ENCODE measurements around the gene ELOVL5.

ELOVL5 gene

DNA sequence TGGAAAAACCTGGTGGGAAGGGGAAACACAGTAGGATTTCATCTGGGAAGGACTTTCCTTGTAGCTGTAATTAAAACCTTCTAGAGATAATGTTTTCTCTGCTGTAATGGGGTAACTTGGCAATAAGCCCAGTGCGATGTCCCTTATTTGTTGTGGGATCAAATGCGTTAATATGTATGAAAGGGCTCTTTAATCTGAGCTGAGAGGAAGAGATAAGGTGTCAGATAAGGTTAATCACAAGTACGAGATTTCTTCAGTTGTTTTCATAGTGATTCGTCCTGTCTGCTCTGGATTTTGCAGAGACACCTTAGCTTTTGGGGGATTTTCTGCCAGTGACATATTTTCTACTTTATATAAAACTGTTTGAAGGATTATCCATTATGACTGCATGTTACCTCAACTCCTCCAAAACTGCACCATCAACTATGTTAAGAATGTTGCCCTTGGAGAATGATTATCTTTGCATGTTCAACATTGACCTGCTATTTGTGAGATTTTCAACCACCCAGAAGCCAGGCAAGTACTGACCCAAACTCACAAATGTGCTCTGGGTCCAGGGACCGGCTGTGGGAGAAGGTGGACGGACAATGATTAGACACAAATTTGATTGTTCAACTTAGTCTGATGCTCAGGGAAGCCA lies 21.2 kb upstream of the ELOVL5 start:
- Histone ChIP-seq H3K4me3 (ENCODE audit: insufficient read depth, low read length, poor library complexity, severe bottlenecking) (no peak overlapping the region), H4K20me1 (ENCODE audit: low read depth, low read length) (no peaks in the 10 kb centered on the region), H2AFZ (ENCODE audit: low read depth, low read length, severe bottlenecking) (no peak overlapping the region), H3K9me2 (replicated peaks; ENCODE audit: insufficient read depth, low read length) (no peaks in the 10 kb centered on the region), H3K27me3 (ENCODE audit: low read length) (no peaks in the 10 kb centered on the region), H3K27ac (ENCODE audit: low read depth, low read length) (no peak overlapping the region), H3K36me3 (ENCODE audit: low read length) (no peaks in the 10 kb centered on the region), H3F3A (ENCODE audit: insufficient read depth) (no peaks in the 10 kb centered on the region), H3K9me3 (ENCODE audit: insufficient read depth, low read length) (no peaks in the 10 kb centered on the region), H3K79me2 (ENCODE audit: insufficient read depth, low read length) (no peaks in the 10 kb centered on the region), H3K4me2 (ENCODE audit: low read depth, low read length, poor library complexity, severe bottlenecking) (no peak overlapping the region), H3K9ac (ENCODE audit: low read length) (no peak overlapping the region)
- TF ChIP-seq CTCF (IDR thresholded peaks at IDR 0.05; ENCODE audit: insufficient read depth, low read length, poor library complexity, severe bottlenecking): no peak
- TF ChIP-seq EZH2phosphoT487 (conservative IDR thresholded peaks at IDR 0.05; ENCODE audit: low read length): no peak

- Histone ChIP-seq H3K27ac (ENCODE audit: low read depth, low read length) (no peak overlapping the region), H3K27me3 (ENCODE audit: low read length) (no peaks in the 10 kb centered on the region), H3K9me3 (ENCODE audit: insufficient read depth, low read length) (no peaks in the 10 kb centered on the region), H3K36me3 (ENCODE audit: low read length) (no peaks in the 10 kb centered on the region), H3K4me2 (ENCODE audit: low read depth, low read length, poor library complexity, severe bottlenecking) (no peak overlapping the region), H3K9me2 (replicated peaks; ENCODE audit: insufficient read depth, low read length) (no peaks in the 10 kb centered on the region), H4K20me1 (ENCODE audit: low read depth, low read length) (no peaks in the 10 kb centered on the region), H2AFZ (ENCODE audit: low read depth, low read length, severe bottlenecking) (no peak overlapping the region), H3K79me2 (ENCODE audit: insufficient read depth, low read length) (no peaks in the 10 kb centered on the region), H3K9ac (ENCODE audit: low read length) (no peak overlapping the region), H3F3A (ENCODE audit: insufficient read depth) (no peaks in the 10 kb centered on the region), H3K4me3 (ENCODE audit: insufficient read depth, low read length, poor library complexity, severe bottlenecking) (no peak overlapping the region)
- no peak for TF ChIP-seq CTCF (IDR thresholded peaks at IDR 0.05; ENCODE audit: insufficient read depth, low read length, poor library complexity, severe bottlenecking)
- no peak for TF ChIP-seq EZH2phosphoT487 (conservative IDR thresholded peaks at IDR 0.05; ENCODE audit: low read length)
Measured at GRCh38 chr6:53369051-53369450, 20.3 kb upstream of the ELOVL5 start.

DNA sequence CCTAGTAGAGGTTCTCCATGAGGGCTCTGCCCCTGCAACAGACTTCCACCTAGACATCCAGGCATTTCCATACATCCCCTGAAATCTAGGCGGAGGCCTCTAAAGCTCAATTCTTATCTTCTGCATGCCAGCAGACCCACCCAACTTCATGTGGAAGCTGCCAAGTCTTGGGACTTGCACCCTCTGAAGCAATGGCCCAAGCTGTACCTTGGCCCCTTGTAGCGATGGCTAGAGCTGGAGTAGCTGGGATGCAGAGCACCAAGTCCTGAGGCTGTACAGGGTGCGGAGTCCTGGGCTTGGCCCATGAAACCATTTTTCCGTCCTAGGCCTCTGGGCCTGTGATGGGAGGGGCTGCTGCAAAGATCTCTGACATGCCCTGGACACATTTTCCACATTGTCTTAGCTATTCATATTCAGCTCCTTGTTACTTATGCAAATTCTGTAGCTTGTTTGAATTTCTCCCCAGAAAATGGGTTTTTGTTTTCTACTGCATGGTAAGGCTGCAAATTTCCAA lies 17.4 kb upstream of the ELOVL5 start:
- Histone ChIP-seq H3K4me2 (ENCODE audit: low read depth, low read length, poor library complexity, severe bottlenecking) (no peak overlapping the region), H3F3A (ENCODE audit: insufficient read depth) (no peaks in the 10 kb centered on the region), H3K79me2 (ENCODE audit: insufficient read depth, low read length) (no peaks in the 10 kb centered on the region), H4K20me1 (ENCODE audit: low read depth, low read length) (no peaks in the 10 kb centered on the region), H3K9me3 (ENCODE audit: insufficient read depth, low read length) (no peaks in the 10 kb centered on the region), H2AFZ (ENCODE audit: low read depth, low read length, severe bottlenecking) (no peak overlapping the region), H3K27ac (ENCODE audit: low read depth, low read length) (no peak overlapping the region), H3K4me3 (ENCODE audit: insufficient read depth, low read length, poor library complexity, severe bottlenecking) (no peak overlapping the region), H3K36me3 (ENCODE audit: low read length) (no peaks in the 10 kb centered on the region), H3K9ac (ENCODE audit: low read length) (no peak overlapping the region), H3K9me2 (replicated peaks; ENCODE audit: insufficient read depth, low read length) (no peaks in the 10 kb centered on the region), H3K27me3 (ENCODE audit: low read length) (no peaks in the 10 kb centered on the region)
- TF ChIP-seq EZH2phosphoT487 (conservative IDR thresholded peaks at IDR 0.05; ENCODE audit: low read length): no peak
- TF ChIP-seq CTCF (IDR thresholded peaks at IDR 0.05; ENCODE audit: insufficient read depth, low read length, poor library complexity, severe bottlenecking): no peak

Measured in SU-DHL-6 (cell line).